GM04504 (cell line): Measurements from ENCODE around the gene UTP15.

Experiments
- DNase-seq: peaks from one replicate; pipeline ENCODE4 v3.0.0-alpha.2; 2012; ENCODE audit warnings: low read depth

The UTP15 gene

GRCh38 chr5:73565139-73565968 lies at the start of gene UTP15, which contains the start of gene ANKRA2:
Gene UTP15 (plus strand): TSS chr5:73565743. CDS start chr5:73567345, 1,602 bp downstream.
Gene ANKRA2 (minus strand): TSS chr5:73565639. CDS start chr5:73562881, 2,758 bp downstream.
- DNase-seq: peak; percentile 96

- DNase-seq: peak; percentile 67
Measured at GRCh38 chr5:73519531-73520283, 45.8 kb upstream of the UTP15 start.

GRCh38 chr5:73522989-73523388 lies 42.6 kb upstream of the UTP15 start:
- DNase-seq: no peak

- no peak for DNase-seq
Measured at GRCh38 chr5:73523861-73524260, 41.7 kb upstream of the UTP15 start.

GRCh38 chr5:73525606-73526203 lies 39.8 kb upstream of the UTP15 start:
- DNase-seq: no peak

GRCh38 chr5:73528248-73528647 lies 37.3 kb upstream of the UTP15 start:
- DNase-seq: no peak

GRCh38 chr5:73529081-73529480 lies 36.5 kb upstream of the UTP15 start:
- DNase-seq: no peak

GRCh38 chr5:73531356-73531755 lies 34.2 kb upstream of the UTP15 start:
- DNase-seq: no peak

GRCh38 chr5:73532195-73532594 lies 33.3 kb upstream of the UTP15 start:
- no peak for DNase-seq

- peak; percentile 52 for DNase-seq
Measured at GRCh38 chr5:73534011-73534644, 31.4 kb upstream of the UTP15 start.

GRCh38 chr5:73534971-73535370 lies 30.6 kb upstream of the UTP15 start:
- no peak for DNase-seq

GRCh38 chr5:73539730-73540129 lies 25.8 kb upstream of the UTP15 start:
- DNase-seq: no peak

GRCh38 chr5:73540192-73540591 lies 25.4 kb upstream of the UTP15 start:
- peak; percentile 29 for DNase-seq

- DNase-seq: no peak
Measured at GRCh38 chr5:73542020-73542419, 23.5 kb upstream of the UTP15 start.

- DNase-seq: no peak
Measured at GRCh38 chr5:73544429-73545402, 20.8 kb upstream of the UTP15 start.

GRCh38 chr5:73545403-73545779 lies 20.2 kb upstream of the UTP15 start:
- no peak for DNase-seq

GRCh38 chr5:73550016-73550415 lies 15.5 kb upstream of the UTP15 start:
- DNase-seq: no peak

- DNase-seq: no peak
Measured at GRCh38 chr5:73552642-73553041, 12.9 kb upstream of the UTP15 start.

- no peak for DNase-seq
Measured at GRCh38 chr5:73558950-73559349, 6.6 kb upstream of the UTP15 start.

GRCh38 chr5:73564018-73564417 lies 1.5 kb upstream of the UTP15 start:
- DNase-seq: no peak

- no peak for DNase-seq
Measured at GRCh38 chr5:73564675-73565074, 868 bp upstream of the UTP15 start.
